Activated naive CD8-positive, alpha-beta T cell treated with anti-CD3 and anti-CD28 coated beads, Interleukin-2, amount 10 ng/mL, durations not matched to agents 7 days and 5 days (primary cell): ENCODE data around the gene TTYH3. TPM values are rescaled to one million over a fixed set of nuclear protein-coding genes. Genes with fewer than 3 reads are reported as not detected.

Source experiments
- ATAC-seq: fragments of 150-1000 bp; cut with Tn5 transposase; one replicate; pipeline ENCODE4 v1.10.0; 2021; ENCODE audit warnings: low read depth, moderate library complexity
- POLR2A ChIA-PET: fragments of 350-600 bp; sonication (Branson Sonifier 250); formaldehyde crosslinking; loops from one replicate; lab custom pipeline; 2021; ENCODE audit warnings: antibody characterized with exemption; lab: Charles Lee
- DNase-seq: peaks from one replicate; pipeline ENCODE4 v3.0.0; 2021
- H3K27ac Mint-ChIP-seq: one replicate; pipeline ENCODE4 v1.8.0; 2022; ENCODE audit warnings: mild to moderate bottlenecking, mixed read lengths
- H3K27me3 Mint-ChIP-seq: one replicate; pipeline ENCODE4 v1.8.0; 2022; ENCODE audit warnings: mild to moderate bottlenecking, moderate library complexity, mixed read lengths
- H3K36me3 Mint-ChIP-seq: one replicate; pipeline ENCODE4 v1.8.0; 2021; ENCODE audit warnings: mild to moderate bottlenecking, mixed read lengths
- H3K4me1 Mint-ChIP-seq: one replicate; pipeline ENCODE4 v1.8.0; 2021; ENCODE audit warnings: mixed read lengths
- H3K4me3 Mint-ChIP-seq: one replicate; pipeline ENCODE4 v1.8.0; 2022; ENCODE audit warnings: mild to moderate bottlenecking, moderate library complexity, mixed read lengths
- H3K9me3 Mint-ChIP-seq: one replicate; pipeline ENCODE4 v1.8.0; 2021; ENCODE audit warnings: mixed read lengths
- total RNA-seq, 2 experiments: library from RNA; stranded (reverse); gene quantifications; one replicate each; pipeline ENCODE4 v1.2.3, GENCODE V29; 2021

Gene TTYH3
- total RNA-seq, 2 experiments from 2014 or later = 32.0 to 33.4 TPM

DNA sequence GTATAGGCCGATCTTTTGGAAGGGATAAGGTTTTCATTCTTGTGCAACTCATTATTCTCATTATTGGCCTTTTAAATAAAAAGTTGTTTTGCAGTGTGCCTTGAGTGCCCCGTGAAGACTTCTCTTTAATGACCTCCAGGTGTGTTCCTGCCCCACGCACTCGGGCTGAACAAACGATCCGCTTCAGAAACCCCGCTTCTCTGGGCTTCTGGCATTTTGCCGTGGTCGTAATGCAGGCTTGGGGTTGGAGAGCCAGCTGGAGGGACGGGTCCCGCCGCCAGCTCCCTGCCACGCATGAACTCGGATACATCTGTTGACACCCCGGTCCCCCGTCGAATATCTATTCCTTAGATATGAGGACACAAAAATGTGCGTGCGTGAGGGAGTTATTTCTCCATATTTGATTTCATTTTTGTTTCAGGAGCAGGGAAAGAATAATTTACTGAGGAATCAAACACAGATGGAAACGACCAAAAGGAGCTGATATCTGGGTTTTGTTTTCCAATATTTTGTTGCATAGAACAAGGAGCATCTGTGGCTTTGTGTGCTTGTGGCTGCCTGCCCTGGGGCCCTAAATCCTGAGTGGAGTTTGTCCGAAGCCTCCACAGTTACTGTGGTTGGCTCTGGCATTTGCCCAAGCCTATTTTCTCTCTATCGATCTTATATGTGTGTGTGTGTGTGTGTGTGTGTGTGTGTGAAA lies 17.0 kb upstream of the TTYH3 start:
- no peak overlapping the region for H3K27ac Mint-ChIP-seq
- ATAC-seq (no peak), DNase-seq (no peak)
- peaks cover 2% of the 10 kb centered on the region for H3K4me1 Mint-ChIP-seq
- no peaks in the 10 kb centered on the region for H3K36me3 Mint-ChIP-seq
- no peak overlapping the region for H3K4me3 Mint-ChIP-seq
- POLR2A ChIA-PET = no interaction called here
- H3K27me3 Mint-ChIP-seq = peaks cover 9% of the 10 kb centered on the region
- no peaks in the 10 kb centered on the region for H3K9me3 Mint-ChIP-seq

GRCh38 chr7:2616387-2617324 lies 15.1 kb upstream of the TTYH3 start:
- DNase-seq (no peak), ATAC-seq (no peak)
- H3K4me1 Mint-ChIP-seq = peaks cover 2% of the 10 kb centered on the region
- H3K9me3 Mint-ChIP-seq = no peaks in the 10 kb centered on the region
- H3K27ac Mint-ChIP-seq = no peak overlapping the region
- no peaks in the 10 kb centered on the region for H3K36me3 Mint-ChIP-seq
- H3K27me3 Mint-ChIP-seq = peaks cover 7% of the 10 kb centered on the region
- POLR2A ChIA-PET = no interaction called here
- H3K4me3 Mint-ChIP-seq = no peak overlapping the region

DNA sequence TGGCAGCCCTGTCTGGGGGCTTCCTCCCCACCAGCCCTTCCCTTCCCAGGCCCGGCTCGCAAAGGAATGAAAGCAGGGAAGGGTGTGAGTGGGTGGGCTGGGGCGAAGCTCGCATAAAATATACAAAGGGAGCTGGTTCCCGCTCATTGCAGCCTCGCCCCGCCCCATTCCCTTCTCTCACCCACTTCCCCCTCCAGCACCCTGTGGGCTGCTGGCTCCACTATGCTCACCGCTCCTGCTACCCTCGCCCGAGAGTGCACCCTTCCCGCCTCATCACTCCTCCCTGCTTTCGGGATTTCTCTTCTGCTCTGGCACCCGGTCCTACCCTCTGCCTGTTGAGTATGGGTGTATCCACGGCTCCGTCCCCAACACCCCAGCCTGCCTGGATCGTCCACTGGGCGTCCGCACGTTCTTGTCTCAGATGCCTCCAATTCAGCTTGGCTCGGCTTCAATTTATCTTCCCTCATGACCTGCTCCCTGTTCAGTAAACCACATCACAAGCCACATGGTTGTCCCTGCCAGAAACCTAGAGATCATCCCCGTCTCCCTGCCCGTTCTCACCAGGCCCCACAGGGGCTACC lies 14.4 kb upstream of the TTYH3 start:
- DNase-seq (no peak), ATAC-seq (no peak)
- Mint-ChIP-seq H3K4me1 (peaks cover 2% of the 10 kb centered on the region), H3K27ac (no peak overlapping the region), H3K9me3 (no peaks in the 10 kb centered on the region), H3K27me3 (peaks cover 7% of the 10 kb centered on the region), H3K36me3 (no peaks in the 10 kb centered on the region), H3K4me3 (no peak overlapping the region)
- POLR2A ChIA-PET = no interaction called here

DNA sequence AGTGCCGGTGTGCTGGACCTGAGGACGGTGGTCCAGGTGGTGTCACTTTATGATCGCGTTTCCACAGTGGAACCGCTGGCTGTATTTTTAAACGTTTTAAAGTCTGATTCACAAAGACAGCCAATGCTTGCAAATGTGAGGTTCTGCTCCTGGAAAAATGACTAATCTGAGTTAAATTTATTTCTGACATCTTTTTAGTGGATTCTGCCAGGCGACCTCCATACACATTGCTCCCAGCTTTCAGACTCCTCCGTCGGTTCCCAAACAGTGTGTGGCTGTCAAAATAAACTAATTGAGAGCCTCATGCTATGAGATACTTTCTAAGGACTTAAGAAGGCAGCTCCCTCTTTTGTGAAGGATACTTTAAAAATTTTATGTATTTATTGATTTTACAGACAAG lies 12.7 kb upstream of the TTYH3 start:
- Mint-ChIP-seq H3K36me3 (no peaks in the 10 kb centered on the region), H3K27me3 (peaks cover 7% of the 10 kb centered on the region), H3K9me3 (no peaks in the 10 kb centered on the region), H3K4me3 (no peak overlapping the region), H3K4me1 (peaks cover 2% of the 10 kb centered on the region), H3K27ac (no peak overlapping the region)
- POLR2A ChIA-PET = no interaction called here
- ATAC-seq = no peak
- no peak for DNase-seq

DNA sequence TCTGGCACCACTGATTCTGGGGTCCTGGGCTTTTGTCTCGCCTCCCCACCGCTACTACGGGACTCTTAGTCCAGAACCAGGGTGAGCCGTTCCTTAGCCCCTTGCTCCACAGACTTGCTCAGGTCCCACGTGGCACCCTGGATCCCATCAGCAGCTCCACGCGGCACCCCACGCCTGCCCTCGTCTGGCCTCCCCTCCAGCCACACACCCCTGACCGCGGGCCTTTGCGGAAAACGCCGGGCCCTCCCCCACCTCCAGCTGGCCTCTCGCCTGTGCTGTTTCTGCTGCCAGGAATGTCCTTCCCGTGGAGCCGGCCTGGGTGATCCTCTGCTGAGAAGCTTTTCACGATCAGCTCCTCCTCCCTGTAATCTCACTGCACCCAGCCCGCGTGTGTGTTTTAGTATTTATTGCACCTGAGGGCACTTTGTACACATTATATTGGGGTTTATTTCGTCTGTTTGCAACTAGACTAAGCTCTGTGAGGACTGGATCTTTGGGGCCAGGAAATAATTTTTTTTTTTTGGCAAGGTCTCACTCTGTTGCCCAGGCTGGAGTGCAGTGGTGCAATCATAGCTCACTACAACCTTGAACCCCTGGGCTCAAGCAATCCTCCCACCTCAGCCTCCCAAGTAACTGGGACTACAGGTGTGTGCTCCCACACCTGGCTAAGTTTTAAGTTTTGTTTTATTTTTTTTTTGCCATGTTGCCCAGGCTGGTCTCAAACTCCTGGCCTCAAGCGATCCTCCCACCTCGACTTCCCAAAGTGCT lies 10.5 kb upstream of the TTYH3 start:
- Mint-ChIP-seq H3K27me3 (peaks cover 10% of the 10 kb centered on the region), H3K9me3 (no peaks in the 10 kb centered on the region), H3K27ac (no peak overlapping the region), H3K4me3 (no peak overlapping the region), H3K36me3 (no peaks in the 10 kb centered on the region), H3K4me1 (peaks cover 3% of the 10 kb centered on the region)
- no peak for DNase-seq
- POLR2A ChIA-PET = interaction anchor here (0.5 kb wide), 1 partner anchor 12 kb away, joined by 4 read pairs; no protein-coding TSS in a partner anchor
- ATAC-seq = no peak

DNA sequence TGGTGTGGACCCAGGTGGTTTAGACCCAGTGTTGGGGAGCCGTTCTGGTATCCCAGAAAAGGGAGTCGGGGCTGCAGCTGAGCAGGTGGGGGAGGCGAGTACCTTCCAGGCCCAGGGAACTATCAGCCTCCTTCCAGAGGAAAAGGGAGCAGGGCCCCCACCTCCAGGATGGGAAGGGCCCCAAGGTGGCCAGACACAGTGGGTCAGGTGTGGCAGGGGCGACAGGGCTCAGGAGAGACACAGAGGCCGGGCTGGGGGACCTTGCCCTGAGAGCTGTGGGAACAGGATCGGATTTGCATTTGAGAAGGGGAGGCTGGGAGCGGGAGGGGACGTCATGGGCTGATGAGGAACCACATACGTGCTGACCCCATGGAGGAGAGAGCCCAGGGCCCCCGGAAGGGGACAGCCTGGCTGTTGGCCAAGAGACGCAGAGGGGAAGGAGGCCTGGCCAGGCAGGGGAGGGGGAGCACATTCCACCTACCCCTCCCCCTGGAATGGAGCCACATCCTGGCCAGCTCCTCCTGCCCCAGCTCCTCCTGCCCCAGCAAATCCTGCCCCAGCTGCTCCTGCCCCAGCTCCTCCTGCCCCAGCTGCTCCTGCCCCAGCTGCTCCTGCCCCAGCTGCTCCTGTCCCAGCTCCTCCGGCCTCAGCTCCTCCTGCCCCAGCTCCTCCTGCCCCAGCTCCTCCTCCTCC lies 9.7 kb upstream of the TTYH3 start:
- H3K9me3 Mint-ChIP-seq = no peaks in the 10 kb centered on the region
- DNase-seq (no peak), ATAC-seq (no peak)
- POLR2A ChIA-PET = no interaction called here
- H3K4me1 Mint-ChIP-seq = peaks cover 3% of the 10 kb centered on the region
- no peak overlapping the region for H3K27ac Mint-ChIP-seq
- H3K27me3 Mint-ChIP-seq = peaks cover 10% of the 10 kb centered on the region
- H3K4me3 Mint-ChIP-seq = no peak overlapping the region
- H3K36me3 Mint-ChIP-seq = no peaks in the 10 kb centered on the region

- H3K9me3 Mint-ChIP-seq = no peaks in the 10 kb centered on the region
Observed at GRCh38 chr7:2622869-2623697, 8.7 kb upstream of the TTYH3 start.

GRCh38 chr7:2623698-2624014 lies 8.1 kb upstream of the TTYH3 start:
- DNase-seq = no peak
- ATAC-seq = no peak
- H3K9me3 Mint-ChIP-seq = no peaks in the 10 kb centered on the region
- H3K4me1 Mint-ChIP-seq = peaks cover 2% of the 10 kb centered on the region
- no peaks in the 10 kb centered on the region for H3K36me3 Mint-ChIP-seq
- no peak overlapping the region for H3K4me3 Mint-ChIP-seq
- H3K27me3 Mint-ChIP-seq = peaks cover 7% of the 10 kb centered on the region
- POLR2A ChIA-PET = no interaction called here
- no peak overlapping the region for H3K27ac Mint-ChIP-seq

More at GRCh38 chr7:2622869-2623697, 8.7 kb upstream of the TTYH3 start:
- peaks cover 2% of the 10 kb centered on the region for H3K4me1 Mint-ChIP-seq
- no peak overlapping the region for H3K27ac Mint-ChIP-seq
- DNase-seq (no peak), ATAC-seq (no peak)
- POLR2A ChIA-PET = interaction anchor here (0.6 kb wide), 1 partner anchor 11 kb away, joined by 6 read pairs; no protein-coding TSS in a partner anchor
- no peak overlapping the region for H3K4me3 Mint-ChIP-seq
- no peaks in the 10 kb centered on the region for H3K36me3 Mint-ChIP-seq
- H3K27me3 Mint-ChIP-seq = peaks cover 7% of the 10 kb centered on the region

DNA sequence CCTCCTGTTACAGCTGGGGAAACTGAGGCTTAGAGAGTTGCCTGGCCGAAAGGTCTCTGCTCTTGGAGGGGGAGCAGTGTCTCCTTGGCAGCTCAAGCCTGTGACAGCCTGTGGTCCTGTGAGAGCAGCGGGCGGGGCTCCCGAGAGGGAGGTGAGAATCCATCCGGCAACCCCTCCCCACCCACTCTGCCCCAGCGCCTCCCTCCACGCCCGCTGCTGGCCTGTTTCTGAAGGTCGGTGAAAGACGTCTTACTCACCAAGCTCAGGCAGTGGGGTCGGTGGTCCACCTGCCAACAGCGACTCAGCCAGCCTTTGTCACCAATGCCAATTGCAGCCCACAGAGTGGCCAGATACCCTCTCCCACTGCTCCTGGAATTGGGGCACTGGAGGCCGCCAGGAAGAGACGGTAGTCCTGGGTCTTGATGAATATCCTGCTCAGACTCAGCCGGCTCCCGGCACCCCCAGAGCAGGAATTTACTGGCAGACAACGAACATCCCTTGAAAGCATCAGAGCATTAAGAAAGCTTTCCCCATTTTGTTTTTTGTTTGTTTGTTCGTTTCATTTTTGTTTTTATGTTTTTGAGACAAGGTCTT lies 7.4 kb upstream of the TTYH3 start:
- H3K27ac Mint-ChIP-seq = no peak overlapping the region
- no peaks in the 10 kb centered on the region for H3K36me3 Mint-ChIP-seq
- no peaks in the 10 kb centered on the region for H3K9me3 Mint-ChIP-seq
- DNase-seq (no peak), ATAC-seq (no peak)
- POLR2A ChIA-PET = no interaction called here
- no peak overlapping the region for H3K4me3 Mint-ChIP-seq
- peaks cover 13% of the 10 kb centered on the region for H3K27me3 Mint-ChIP-seq
- peaks cover 2% of the 10 kb centered on the region for H3K4me1 Mint-ChIP-seq

GRCh38 chr7:2626498-2627117 lies 5.2 kb upstream of the TTYH3 start:
- DNase-seq (no peak), ATAC-seq (no peak)
- Mint-ChIP-seq H3K36me3 (no peaks in the 10 kb centered on the region), H3K9me3 (no peaks in the 10 kb centered on the region), H3K27me3 (peaks cover 17% of the 10 kb centered on the region), H3K4me3 (no peak overlapping the region), H3K27ac (no peak overlapping the region), H3K4me1 (peaks cover 4% of the 10 kb centered on the region)
- POLR2A ChIA-PET = no interaction called here

DNA sequence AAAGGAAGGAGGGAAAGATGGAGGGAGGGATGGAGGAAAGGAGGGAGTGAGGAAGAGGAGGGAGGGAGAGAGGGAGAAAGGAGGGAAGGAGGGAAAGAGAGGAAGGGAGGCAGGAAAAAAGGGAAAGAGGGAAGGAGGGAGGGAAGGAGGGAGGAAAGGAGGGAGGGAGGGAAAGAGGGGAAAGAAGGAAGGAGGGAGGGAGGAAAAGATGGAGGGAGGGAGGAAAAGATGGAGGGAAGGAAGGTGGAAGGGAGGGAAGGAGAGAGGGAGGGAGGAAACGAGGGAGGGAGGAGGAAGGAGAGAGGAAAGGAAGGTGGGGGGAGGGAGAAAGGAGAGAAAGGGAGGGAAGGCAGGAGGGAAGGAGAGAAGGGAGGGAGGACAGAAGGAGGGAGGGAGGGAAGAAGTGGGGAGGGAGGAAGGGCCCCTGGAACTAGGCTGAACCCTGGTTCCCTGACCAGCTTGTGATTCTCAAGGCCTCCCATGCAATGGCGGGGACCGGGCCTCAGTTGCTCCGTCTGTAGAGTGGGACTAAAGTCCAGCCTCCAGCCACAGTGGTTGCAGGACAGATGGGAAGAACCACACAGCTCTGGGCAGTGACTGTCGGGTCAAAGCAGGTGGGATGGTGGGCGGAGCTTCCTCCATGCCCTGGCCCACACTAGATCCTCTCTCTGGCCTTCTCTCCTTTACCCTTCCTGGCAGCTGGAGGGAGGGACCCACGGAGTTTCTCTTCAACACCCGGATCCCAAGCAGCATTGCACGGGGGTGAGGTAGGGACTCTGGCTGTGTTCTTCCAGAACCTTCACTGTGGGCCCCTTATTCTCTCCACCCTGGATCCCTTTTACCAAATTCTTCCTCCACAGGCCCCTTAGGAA lies 4.3 kb upstream of the TTYH3 start:
- POLR2A ChIA-PET = interaction anchor here (0.7 kb wide), 1 partner anchor 18 kb away, joined by 3 read pairs; no protein-coding TSS in a partner anchor
- no peak overlapping the region for H3K4me3 Mint-ChIP-seq
- peaks cover 17% of the 10 kb centered on the region for H3K27me3 Mint-ChIP-seq
- H3K9me3 Mint-ChIP-seq = no peaks in the 10 kb centered on the region
- DNase-seq (no peak), ATAC-seq (no peak)
- peaks cover 4% of the 10 kb centered on the region for H3K4me1 Mint-ChIP-seq
- no peak overlapping the region for H3K27ac Mint-ChIP-seq
- no peaks in the 10 kb centered on the region for H3K36me3 Mint-ChIP-seq
